Neural progenitor cell (in vitro differentiated cells): Measurements from ENCODE around the gene CAVIN2. TPM values are rescaled to one million over a fixed set of nuclear protein-coding genes. Genes with fewer than 3 reads are reported as not detected.
A peak's percentile ranks its signal among the peaks of the same experiment; 100 is the strongest.

Experiments used
- DNase-seq: peaks from one replicate; pipeline ENCODE4 v3.0.0-alpha.2; 2016; ENCODE audit warnings: low spot score
- H2AFZ ChIP-seq: fragments of 200-600 bp; sonication (generic); replicated peaks from 2 replicates; pipeline ENCODE4 v1.6.1; 2016; ENCODE audit warnings: antibody characterized with exemption
- H3F3A ChIP-seq: fragments of 200-600 bp; sonication (generic); 2 replicates; pipeline ENCODE4 v1.6.1; 2016; ENCODE audit warnings: antibody characterized with exemption, low read depth
- H3K27ac ChIP-seq: fragments of 200-600 bp; sonication (generic); 2 replicates; pipeline ENCODE4 v1.5.1; 2016; ENCODE audit warnings: mild to moderate bottlenecking
- H3K27me3 ChIP-seq: fragments of 200-600 bp; sonication (generic); 2 replicates; pipeline ENCODE4 v1.6.1; 2016; ENCODE audit warnings: mild to moderate bottlenecking, moderate library complexity
- H3K36me3 ChIP-seq: fragments of 200-600 bp; sonication (generic); 2 replicates; pipeline ENCODE4 v1.5.1; 2016
- H3K4me1 ChIP-seq: fragments of 200-600 bp; sonication (generic); 2 replicates; pipeline ENCODE4 v1.6.1; 2016; ENCODE audit warnings: mixed run types
- H3K4me2 ChIP-seq: fragments of 200-600 bp; sonication (generic); 2 replicates; pipeline ENCODE4 v1.6.1; 2016
- H3K4me3 ChIP-seq: fragments of 200-600 bp; sonication (generic); 2 replicates; pipeline ENCODE4 v1.5.1; 2016
- H3K79me2 ChIP-seq: fragments of 200-600 bp; sonication (generic); 2 replicates; pipeline ENCODE4 v1.6.1; 2016; ENCODE audit warnings: low read depth
- H3K9ac ChIP-seq: fragments of 200-600 bp; sonication (generic); 2 replicates; pipeline ENCODE4 v1.6.1; 2016
- H3K9me3 ChIP-seq: fragments of 200-600 bp; sonication (generic); 2 replicates; pipeline ENCODE4 v1.5.1; 2016; ENCODE audit warnings: low read depth
- H4K20me1 ChIP-seq: fragments of 200-600 bp; sonication (generic); 2 replicates; pipeline ENCODE4 v1.6.1; 2016; ENCODE audit warnings: low read depth
- H3K27ac Mint-ChIP-seq: 3 replicates; pipeline ENCODE4 v1.8.0; 2021; ENCODE audit warnings: mixed read lengths
- H3K27me3 Mint-ChIP-seq: 2 replicates; pipeline ENCODE4 v1.8.0; 2022; ENCODE audit warnings: low read depth, mild to moderate bottlenecking, inconsistent platforms, moderate library complexity, mixed read lengths; ENCODE audit not compliant: insufficient read depth
- H3K36me3 Mint-ChIP-seq: 3 replicates; pipeline ENCODE4 v1.8.0; 2021; ENCODE audit warnings: mixed read lengths
- H3K4me1 Mint-ChIP-seq: 3 replicates; pipeline ENCODE4 v1.8.0; 2021; ENCODE audit warnings: mixed read lengths
- H3K4me3 Mint-ChIP-seq: 3 replicates; pipeline ENCODE4 v1.8.0; 2021; ENCODE audit warnings: mild to moderate bottlenecking, moderate library complexity, mixed read lengths
- H3K9me3 Mint-ChIP-seq: 3 replicates; pipeline ENCODE4 v1.8.0; 2020; ENCODE audit warnings: mixed read lengths
- EZH2 ChIP-seq: fragments of 200-600 bp; sonication (generic); IDR thresholded peaks from 2 replicates; pipeline ENCODE4 v1.6.1; 2017; ENCODE audit warnings: antibody characterized with exemption, mild to moderate bottlenecking, moderate library complexity
- EZH2phosphoT487 ChIP-seq: fragments of 200-600 bp; sonication (generic); IDR thresholded peaks from 2 replicates; pipeline ENCODE4 v1.6.1; 2017; ENCODE audit warnings: antibody characterized with exemption
- total RNA-seq: library from RNA; depleted of rRNA; stranded (reverse); fragments of >200 nt; gene quantifications from 2 replicates; pipeline ENCODE4 v1.2.3, GENCODE V29; 2015; ENCODE audit warnings: low replicate concordance
- TF ChIP-seq, protein P1 (sequence below): fragments of 200-600 bp; sonication (generic); IDR thresholded peaks from 2 replicates; pipeline ENCODE4 v1.5.1; 2017; ENCODE audit warnings: antibody characterized with exemption, mild to moderate bottlenecking

CAVIN2 gene
- total RNA-seq, 1 donor from 2014 or later = not detected

- Mint-ChIP-seq H3K27ac (no peak overlapping the region), H3K36me3 (no peaks in the 10 kb centered on the region), H3K4me1 (peaks cover 23% of the 10 kb centered on the region), H3K9me3 (peaks cover 2% of the 10 kb centered on the region), H3K27me3 (no peaks in the 10 kb centered on the region), H3K4me3 (no peak overlapping the region)
- no peaks in the 10 kb centered on the region for H3K79me2 ChIP-seq
- H3K27ac ChIP-seq = no peak overlapping the region
- H3F3A ChIP-seq = no peaks in the 10 kb centered on the region
- no peaks in the 10 kb centered on the region for H3K4me1 ChIP-seq
- no peak for DNase-seq
- no peak overlapping the region for H3K9ac ChIP-seq
- no peaks in the 10 kb centered on the region for H3K27me3 ChIP-seq
- TF ChIP-seq EZH2phosphoT487 = no peak
- TF ChIP-seq, protein P1, sequence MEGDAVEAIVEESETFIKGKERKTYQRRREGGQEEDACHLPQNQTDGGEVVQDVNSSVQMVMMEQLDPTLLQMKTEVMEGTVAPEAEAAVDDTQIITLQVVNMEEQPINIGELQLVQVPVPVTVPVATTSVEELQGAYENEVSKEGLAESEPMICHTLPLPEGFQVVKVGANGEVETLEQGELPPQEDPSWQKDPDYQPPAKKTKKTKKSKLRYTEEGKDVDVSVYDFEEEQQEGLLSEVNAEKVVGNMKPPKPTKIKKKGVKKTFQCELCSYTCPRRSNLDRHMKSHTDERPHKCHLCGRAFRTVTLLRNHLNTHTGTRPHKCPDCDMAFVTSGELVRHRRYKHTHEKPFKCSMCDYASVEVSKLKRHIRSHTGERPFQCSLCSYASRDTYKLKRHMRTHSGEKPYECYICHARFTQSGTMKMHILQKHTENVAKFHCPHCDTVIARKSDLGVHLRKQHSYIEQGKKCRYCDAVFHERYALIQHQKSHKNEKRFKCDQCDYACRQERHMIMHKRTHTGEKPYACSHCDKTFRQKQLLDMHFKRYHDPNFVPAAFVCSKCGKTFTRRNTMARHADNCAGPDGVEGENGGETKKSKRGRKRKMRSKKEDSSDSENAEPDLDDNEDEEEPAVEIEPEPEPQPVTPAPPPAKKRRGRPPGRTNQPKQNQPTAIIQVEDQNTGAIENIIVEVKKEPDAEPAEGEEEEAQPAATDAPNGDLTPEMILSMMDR = no peak
- no peak overlapping the region for H2AFZ ChIP-seq
- H3K4me2 ChIP-seq = no peak overlapping the region
- H3K4me3 ChIP-seq = no peak overlapping the region
- H4K20me1 ChIP-seq = no peaks in the 10 kb centered on the region
- H3K36me3 ChIP-seq = no peaks in the 10 kb centered on the region
- H3K9me3 ChIP-seq = no peaks in the 10 kb centered on the region
Measured at GRCh38 chr2:191869781-191870180, 22.9 kb upstream of the CAVIN2 start.

DNA sequence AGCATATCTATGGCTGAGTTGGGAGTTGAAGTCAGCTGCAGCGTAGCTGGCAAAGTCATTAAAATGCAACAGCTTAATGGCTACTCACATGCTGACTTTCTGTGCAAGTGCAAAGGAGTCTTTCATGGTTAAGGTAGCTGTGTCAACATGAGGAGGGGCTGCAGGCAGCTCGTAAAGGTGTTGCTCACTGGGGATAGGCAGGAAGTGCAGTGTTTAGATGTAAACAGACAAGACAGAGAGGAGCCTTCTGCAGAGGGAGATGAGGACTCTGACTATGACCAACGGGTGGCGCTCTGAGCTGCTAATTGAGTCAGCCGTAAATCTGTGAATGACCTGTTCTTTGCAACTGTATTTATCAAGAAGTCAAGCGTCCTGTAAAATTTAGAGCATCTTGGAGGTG is 22.3 kb upstream of the CAVIN2 start:
- no peak overlapping the region for H3K4me2 ChIP-seq
- no peaks in the 10 kb centered on the region for H3K27me3 ChIP-seq
- H3K27ac ChIP-seq = no peak overlapping the region
- H3K27ac Mint-ChIP-seq = no peak overlapping the region
- H3F3A ChIP-seq = no peaks in the 10 kb centered on the region
- no peaks in the 10 kb centered on the region for H3K9me3 ChIP-seq
- H2AFZ ChIP-seq = peak overlapping the region; percentile 98
- no peaks in the 10 kb centered on the region for H3K27me3 Mint-ChIP-seq
- no peaks in the 10 kb centered on the region for H3K36me3 Mint-ChIP-seq
- H3K36me3 ChIP-seq = no peaks in the 10 kb centered on the region
- H3K9ac ChIP-seq = no peak overlapping the region
- H3K4me3 ChIP-seq = no peak overlapping the region
- H4K20me1 ChIP-seq = no peaks in the 10 kb centered on the region
- peaks cover 2% of the 10 kb centered on the region for H3K9me3 Mint-ChIP-seq
- no peaks in the 10 kb centered on the region for H3K4me1 ChIP-seq
- H3K79me2 ChIP-seq = no peaks in the 10 kb centered on the region
- no peak overlapping the region for H3K4me3 Mint-ChIP-seq
- TF ChIP-seq EZH2 = no peak
- TF ChIP-seq, protein P1 = peak; percentile 77
- peak; percentile 86 for DNase-seq
- H3K4me1 Mint-ChIP-seq = peaks cover 25% of the 10 kb centered on the region

GRCh38 chr2:191867507-191867847 is 20.6 kb upstream of the CAVIN2 start:
- Mint-ChIP-seq H3K36me3 (no peaks in the 10 kb centered on the region), H3K27me3 (no peaks in the 10 kb centered on the region), H3K4me1 (peaks cover 27% of the 10 kb centered on the region), H3K4me3 (no peak overlapping the region), H3K27ac (peak overlapping the region; percentile 42), H3K9me3 (peaks cover 2% of the 10 kb centered on the region)
- no peak for DNase-seq
- H3K36me3 ChIP-seq = no peaks in the 10 kb centered on the region
- no peaks in the 10 kb centered on the region for H3K27me3 ChIP-seq
- H3K27ac ChIP-seq = no peak overlapping the region
- no peak overlapping the region for H3K4me2 ChIP-seq
- no peaks in the 10 kb centered on the region for H4K20me1 ChIP-seq
- no peaks in the 10 kb centered on the region for H3K79me2 ChIP-seq
- no peak overlapping the region for H2AFZ ChIP-seq
- H3K9me3 ChIP-seq = no peaks in the 10 kb centered on the region
- H3F3A ChIP-seq = no peaks in the 10 kb centered on the region
- H3K9ac ChIP-seq = no peak overlapping the region
- TF ChIP-seq EZH2phosphoT487 (no peak), EZH2 (no peak)
- TF ChIP-seq, protein P1 = no peak
- no peak overlapping the region for H3K4me3 ChIP-seq
- no peaks in the 10 kb centered on the region for H3K4me1 ChIP-seq
